Measurements from ENCODE around the gene FST. TPM values are rescaled to one million over a fixed set of nuclear protein-coding genes. Genes with fewer than 3 reads are reported as not detected.

Gene FST
- total and polyA plus RNA-seq, 2 of the 8 experiments (the other 6 are each of a cell fraction or from before 2014, with no cell fraction given), result 16.6 to 17.5 TPM

GRCh38 chr5:53448851-53449250 lies 31.6 kb upstream of the FST start (continued):
- TF ChIP-seq E2F6 (IDR thresholded peaks at IDR 0.05) (no peak), SP4 (IDR thresholded peaks at IDR 0.05; ENCODE audit: low read length) (no peak)
